NB4 (cell line): ENCODE results near the gene NFATC2.

ENCODE experiments used
- DNase-seq: peaks from one replicate; pipeline ENCODE4 v3.0.0; 2010; ENCODE audit warnings: low read depth
- H3K4me3 ChIP-seq: one replicate; pipeline ENCODE4 v1.5.1; 2011; ENCODE audit warnings: mild to moderate bottlenecking, low read depth, low read length, moderate library complexity
- CTCF ChIP-seq: IDR thresholded peaks from one replicate; pipeline ENCODE4 v1.5.1; 2012; ENCODE audit warnings: low read depth, low read length
- MAX ChIP-seq: IDR thresholded peaks from 2 replicates; pipeline ENCODE4 v1.6.1; 2011; ENCODE audit warnings: low read depth, low read length
- MYC ChIP-seq: IDR thresholded peaks from 2 replicates; pipeline ENCODE4 v1.6.1; 2011; ENCODE audit warnings: low read depth, low read length
- POLR2A ChIP-seq: IDR thresholded peaks from 2 replicates; pipeline ENCODE4 v1.6.1; 2011; ENCODE audit warnings: mild to moderate bottlenecking; ENCODE audit not compliant: insufficient read length; ENCODE audit errors: extremely low read depth

Gene NFATC2

DNA sequence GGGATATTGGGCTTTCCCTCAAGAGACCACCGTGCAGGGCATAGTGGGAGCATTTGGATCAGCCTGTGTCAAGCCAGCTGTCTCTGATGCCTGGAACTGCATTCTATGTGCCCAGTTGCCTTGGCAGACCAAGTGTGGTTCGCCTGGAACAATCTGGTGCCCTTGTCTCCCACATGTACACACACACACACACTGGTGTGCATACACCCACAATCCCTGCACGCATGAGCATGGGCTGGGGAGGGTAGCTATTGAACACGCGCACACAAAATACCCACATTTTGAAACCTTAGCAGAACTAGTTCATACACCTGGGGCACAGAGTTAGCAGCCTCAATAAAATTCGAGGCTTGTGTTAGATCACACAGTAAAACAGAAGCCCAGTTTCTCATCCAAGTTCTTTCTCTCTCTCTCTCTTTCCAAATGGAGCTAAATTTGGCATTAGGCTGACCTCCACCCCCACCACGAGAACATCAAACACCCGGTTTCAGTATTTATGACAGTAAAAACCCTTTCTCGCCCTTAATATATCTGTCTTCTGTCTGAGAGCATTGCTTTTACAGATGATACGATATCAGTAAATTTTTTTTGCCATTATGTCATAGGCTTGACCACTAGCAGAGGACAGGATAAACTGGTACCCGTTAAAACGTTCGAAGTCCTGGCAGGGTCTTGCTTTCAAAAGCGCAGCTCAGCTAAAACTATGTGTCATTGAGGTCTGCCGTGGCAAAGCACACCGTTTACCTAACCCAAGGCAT, 18.2 kb upstream of the NFATC2 start:
- TF ChIP-seq MYC, result no peak
- no peak for TF ChIP-seq MAX
- TF ChIP-seq CTCF, result no peak
- no peak for TF ChIP-seq POLR2A
- no peak for DNase-seq

DNA sequence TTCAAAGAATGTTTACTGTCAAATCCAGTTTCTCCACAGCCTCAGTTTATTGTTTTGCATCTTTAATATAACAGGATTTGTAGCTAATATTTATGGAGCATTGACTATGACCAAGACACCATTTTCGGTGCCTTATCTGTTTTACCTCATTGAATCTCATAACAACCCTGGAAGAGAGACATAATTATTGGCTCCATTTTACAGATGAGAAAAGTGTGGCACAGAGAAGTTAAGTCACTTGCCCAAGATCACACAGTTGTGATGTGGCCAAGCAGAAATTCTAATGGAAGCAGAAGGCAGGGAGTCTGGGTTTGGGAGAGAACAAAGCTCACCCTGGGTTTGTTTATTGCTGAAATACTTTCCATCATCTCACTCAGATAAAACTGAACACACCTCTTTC, 17.5 kb upstream of the NFATC2 start:
- H3K4me3 ChIP-seq, result no peak overlapping the region
- TF ChIP-seq POLR2A, result no peak
- TF ChIP-seq MAX, result no peak
- no peak for TF ChIP-seq MYC
- no peak for TF ChIP-seq CTCF
- no peak for DNase-seq

More for the DNA sequence above, 18.2 kb upstream of the NFATC2 start:
- no peak overlapping the region for H3K4me3 ChIP-seq

GRCh38 chr20:51554538-51555165, 12.1 kb upstream of the NFATC2 start:
- TF ChIP-seq MAX (no peak), CTCF (no peak), MYC (no peak), POLR2A (no peak)
- no peak overlapping the region for H3K4me3 ChIP-seq
- DNase-seq, result no peak

- TF ChIP-seq MAX, result no peak
- no peak for DNase-seq
- no peak overlapping the region for H3K4me3 ChIP-seq
Observed at GRCh38 chr20:51553897-51554486, 11.5 kb upstream of the NFATC2 start.

DNA sequence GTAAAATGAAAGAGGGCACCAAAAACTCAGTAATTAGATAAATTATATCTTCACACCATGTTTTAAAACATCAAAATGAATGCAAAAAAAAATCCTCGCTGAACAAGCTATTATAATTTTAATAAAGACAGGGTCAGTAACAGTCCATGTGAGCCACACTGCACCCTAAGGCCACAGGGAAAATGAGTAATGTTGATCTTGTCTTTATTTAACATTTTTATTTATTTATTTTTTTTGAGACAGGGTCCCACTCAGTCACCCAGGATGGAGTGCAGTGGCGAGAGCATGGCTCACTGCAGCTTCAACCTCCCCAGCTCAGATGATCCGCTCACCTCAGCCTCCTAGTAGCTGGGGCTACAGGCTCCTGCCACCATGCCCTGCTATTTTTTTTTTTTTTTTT, 8.7 kb upstream of the NFATC2 start:
- H3K4me3 ChIP-seq, result no peak overlapping the region
- no peak for TF ChIP-seq MAX
- TF ChIP-seq MYC, result no peak
- DNase-seq, result no peak

DNA sequence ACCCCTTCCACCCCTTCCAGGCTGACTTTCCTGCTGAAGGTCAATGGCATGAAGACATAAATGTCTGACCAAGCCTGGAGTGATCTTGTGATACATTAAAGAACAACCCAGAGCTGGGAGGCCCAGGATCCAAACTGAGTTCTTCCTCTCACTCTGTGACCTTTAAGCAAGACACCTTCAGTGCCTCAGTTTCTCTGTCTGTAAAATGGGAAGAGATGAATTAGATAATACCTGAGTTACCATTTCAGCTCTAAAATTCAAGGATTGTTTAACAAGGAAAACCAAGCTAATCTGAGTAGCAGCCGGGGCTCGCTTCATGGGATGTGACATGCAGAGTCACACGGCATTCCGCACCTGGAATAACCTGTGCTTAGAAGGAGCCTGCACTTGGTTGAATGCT, 7.0 kb upstream of the NFATC2 start:
- DNase-seq, result no peak
- no peak overlapping the region for H3K4me3 ChIP-seq
- TF ChIP-seq MAX (no peak), POLR2A (no peak), CTCF (no peak), MYC (no peak)
